ENCODE measurements around the gene C14orf119.

The C14orf119 gene

GRCh38 chr14:23127861-23128260 is 32.6 kb downstream of the C14orf119 start:
- no peak overlapping the region for H3K4me3 ChIP-seq (ENCODE audit: low read depth, low read length)
- no peak for TF ChIP-seq CTCF (IDR thresholded peaks at IDR 0.05; ENCODE audit: low read depth, low read length)

- no peak for TF ChIP-seq CTCF (IDR thresholded peaks at IDR 0.05; ENCODE audit: low read depth, low read length)
- no peak overlapping the region for H3K4me3 ChIP-seq (ENCODE audit: low read depth, low read length)
These were observed 33.9 kb downstream of the C14orf119 start for GRCh38 chr14:23128969-23129758.

DNA sequence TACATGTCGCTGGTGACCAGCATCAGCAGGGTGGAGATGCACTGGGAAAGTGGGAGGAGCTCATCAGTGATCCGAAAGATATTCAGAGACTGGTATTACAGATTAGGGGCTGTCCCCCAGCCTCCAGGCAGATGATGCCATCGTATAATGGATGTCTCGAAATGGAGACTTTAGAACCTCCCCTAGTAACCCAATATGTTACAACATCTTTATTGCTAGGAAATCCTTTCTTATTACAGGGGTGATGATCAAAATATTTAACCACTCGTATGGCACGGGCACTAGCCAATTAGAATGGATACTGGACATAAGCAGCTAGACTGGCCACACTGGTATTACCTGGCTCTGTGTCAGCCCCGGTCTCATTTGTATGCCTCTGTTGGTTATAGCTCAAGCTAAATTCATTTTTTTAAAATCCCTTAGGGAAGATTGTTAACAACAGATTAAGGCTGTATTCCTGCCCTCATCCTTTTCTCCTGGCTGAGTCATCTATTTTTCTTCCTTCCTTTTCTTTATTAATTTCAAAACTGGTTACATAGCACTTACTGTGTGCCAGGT is 34.5 kb downstream of the C14orf119 start:
- no peak overlapping the region for H3K4me3 ChIP-seq (ENCODE audit: low read depth, low read length)
- TF ChIP-seq CTCF (IDR thresholded peaks at IDR 0.05; ENCODE audit: low read depth, low read length), result no peak

- H3K4me3 ChIP-seq (ENCODE audit: low read depth, low read length), result no peak overlapping the region
- TF ChIP-seq CTCF (IDR thresholded peaks at IDR 0.05; ENCODE audit: low read depth, low read length), result no peak
These were observed 35.6 kb downstream of the C14orf119 start for GRCh38 chr14:23130871-23131270.

GRCh38 chr14:23131482-23131881 is 36.2 kb downstream of the C14orf119 start:
- TF ChIP-seq CTCF (IDR thresholded peaks at IDR 0.05; ENCODE audit: low read depth, low read length), result no peak
- no peak overlapping the region for H3K4me3 ChIP-seq (ENCODE audit: low read depth, low read length)

- TF ChIP-seq CTCF (IDR thresholded peaks at IDR 0.05; ENCODE audit: low read depth, low read length), result no peak
These were observed 37.7 kb downstream of the C14orf119 start for GRCh38 chr14:23132970-23133369.

DNA sequence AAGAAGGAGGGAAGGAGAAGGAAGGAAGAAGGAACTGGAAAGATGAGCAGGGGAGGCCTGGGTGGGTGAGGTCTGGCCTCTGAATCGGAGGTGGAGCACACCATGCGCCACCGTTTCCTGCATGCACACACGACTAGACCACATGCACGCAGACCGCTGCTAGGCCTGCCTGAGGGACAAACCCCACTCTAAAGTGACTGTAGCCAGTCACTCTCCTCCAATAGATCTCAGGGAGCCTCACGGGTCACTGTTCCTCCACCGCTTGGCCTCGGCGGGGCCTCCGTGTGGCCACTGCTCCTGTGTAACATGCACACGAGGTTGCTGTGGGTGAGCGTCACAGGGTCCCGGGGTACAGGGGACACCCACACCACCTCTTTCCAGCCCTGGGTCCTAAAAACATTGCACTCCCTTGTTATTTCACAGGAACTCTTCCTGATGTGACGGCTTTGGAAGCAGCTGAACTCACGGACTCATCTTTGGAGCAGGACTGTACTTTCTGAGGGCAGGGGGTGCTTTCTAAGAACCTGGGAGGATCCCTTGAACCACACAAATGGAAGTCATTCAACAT is 41.3 kb downstream of the C14orf119 start:
- H3K4me3 ChIP-seq (ENCODE audit: low read depth, low read length), result no peak overlapping the region
- TF ChIP-seq CTCF (IDR thresholded peaks at IDR 0.05; ENCODE audit: low read depth, low read length), result no peak

More at GRCh38 chr14:23132970-23133369, 37.7 kb downstream of the C14orf119 start:
- no peak overlapping the region for H3K4me3 ChIP-seq (ENCODE audit: low read depth, low read length)

Measured in WI38 (cell line).